ENCODE results near the gene CCDC142.

- no peak for TF ChIP-seq POLR2AphosphoS5 (IDR thresholded peaks at IDR 0.05)
- TF ChIP-seq CTCF (IDR thresholded peaks at IDR 0.05), result no peak
- TF ChIP-seq EP300 (IDR thresholded peaks at IDR 0.05), result no peak
- no peak for TF ChIP-seq POLR2A (IDR thresholded peaks at IDR 0.05)
These were observed 46.0 kb upstream of the CCDC142 start for GRCh38 chr2:74528600-74529356.
